HCT116 (cell line): ENCODE results near the gene F7.

ENCODE experiments used
- EGR1 ChIP-seq: IDR thresholded peaks from 2 replicates; pipeline ENCODE4 v1.6.1; 2012; ENCODE audit warnings: low read depth
- EZH2 ChIP-seq: fragments of 200-600 bp; sonication (generic); IDR thresholded peaks from 2 replicates; pipeline ENCODE4 v1.6.1; 2017; ENCODE audit warnings: antibody characterized with exemption, mixed run types
- POLR2A ChIP-seq: IDR thresholded peaks from 2 replicates; pipeline ENCODE4 v1.7.0; 2011; ENCODE audit warnings: borderline replicate concordance; ENCODE audit not compliant: insufficient read depth, insufficient read length; ENCODE audit errors: extremely low read depth
- POLR2AphosphoS5 ChIP-seq: IDR thresholded peaks from 2 replicates; pipeline ENCODE4 v1.6.1; 2011; ENCODE audit warnings: mild to moderate bottlenecking, low read depth, low read length, moderate library complexity
- SP1 ChIP-seq: IDR thresholded peaks from 2 replicates; pipeline ENCODE4 v1.6.1; 2012; ENCODE audit warnings: low read depth
- YY1 ChIP-seq: IDR thresholded peaks from 2 replicates; pipeline ENCODE4 v1.6.1; 2011; ENCODE audit warnings: low read length, low read depth, moderate library complexity, mild to moderate bottlenecking; ENCODE audit not compliant: insufficient replicate concordance; ENCODE audit errors: extremely low read depth
- ZFX ChIP-seq: fragments of 450-650 bp; IDR thresholded peaks from 2 replicates; pipeline ENCODE4 v1.6.1; 2017
- TF ChIP-seq, protein P1 (sequence below), 3 experiments: fragments of 200-600 bp in 1 of 3; sonication (generic) in 1 of 3; IDR thresholded peaks in 2 of 3; conservative IDR thresholded peaks in 1 of 3; 2 replicates each; pipeline ENCODE4 v1.5.1; 2012 to 2017; ENCODE audit warnings: low read depth in 2 of 3, low read length in 2 of 3, antibody characterized with exemption in 1 of 3, borderline replicate concordance in 1 of 3, control low read depth in 1 of 3, mild to moderate bottlenecking in 1 of 3, mixed read lengths in 1 of 3, mixed run types in 1 of 3, moderate library complexity in 1 of 3; ENCODE audit not compliant: insufficient read depth in 1 of 3
- TF ChIP-seq, protein P2 (sequence below): IDR thresholded peaks from 2 replicates; pipeline ENCODE4 v1.6.1; 2012; ENCODE audit warnings: low read depth
- TF ChIP-seq, protein P3 (sequence below): IDR thresholded peaks from 2 replicates; pipeline ENCODE4 v1.6.1; 2012

DNA sequence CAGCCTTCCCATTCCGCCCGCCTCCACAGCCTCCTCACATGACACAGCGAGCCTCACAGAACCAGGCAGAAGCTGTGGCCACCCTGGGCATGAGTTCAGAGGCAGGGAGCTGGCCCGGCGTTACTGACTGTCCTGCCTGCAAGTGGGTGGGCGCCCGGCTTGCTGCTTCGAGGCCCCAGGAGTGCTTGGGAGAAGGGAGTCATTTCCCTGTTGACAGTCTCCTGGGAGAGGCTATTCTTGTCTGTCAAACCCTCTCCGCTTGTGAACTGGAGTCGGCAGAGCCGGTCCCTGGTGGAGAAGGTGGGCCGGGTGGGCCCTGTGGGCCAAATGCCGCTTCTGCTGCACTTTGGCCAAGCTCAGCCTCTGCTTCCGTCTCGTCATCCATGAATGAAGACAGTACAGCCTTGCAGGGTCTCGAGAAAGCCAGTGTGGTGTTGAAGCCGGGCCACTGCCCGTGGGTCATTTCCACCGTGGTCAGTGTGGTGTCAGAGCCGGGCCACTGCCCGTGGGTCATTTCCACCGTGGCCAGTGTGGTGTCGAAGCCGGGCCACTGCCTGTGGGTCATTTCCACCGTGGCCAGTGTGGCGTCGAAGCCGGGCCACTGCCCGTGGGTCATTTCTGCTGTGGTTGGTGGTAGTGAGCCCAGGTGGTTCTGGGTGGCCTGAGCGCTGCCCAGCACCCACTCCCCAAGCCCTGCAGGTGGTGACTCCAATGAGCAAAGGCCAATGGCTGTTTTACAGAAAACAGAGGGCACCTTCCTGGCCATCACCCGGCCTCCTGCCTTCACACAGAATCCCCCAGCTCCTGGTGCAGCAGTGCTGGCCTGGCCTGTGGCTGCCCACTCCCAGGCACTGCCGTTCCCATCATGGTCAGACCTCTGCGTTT lies 13.5 kb upstream of the F7 start:
- TF ChIP-seq, protein P1, sequence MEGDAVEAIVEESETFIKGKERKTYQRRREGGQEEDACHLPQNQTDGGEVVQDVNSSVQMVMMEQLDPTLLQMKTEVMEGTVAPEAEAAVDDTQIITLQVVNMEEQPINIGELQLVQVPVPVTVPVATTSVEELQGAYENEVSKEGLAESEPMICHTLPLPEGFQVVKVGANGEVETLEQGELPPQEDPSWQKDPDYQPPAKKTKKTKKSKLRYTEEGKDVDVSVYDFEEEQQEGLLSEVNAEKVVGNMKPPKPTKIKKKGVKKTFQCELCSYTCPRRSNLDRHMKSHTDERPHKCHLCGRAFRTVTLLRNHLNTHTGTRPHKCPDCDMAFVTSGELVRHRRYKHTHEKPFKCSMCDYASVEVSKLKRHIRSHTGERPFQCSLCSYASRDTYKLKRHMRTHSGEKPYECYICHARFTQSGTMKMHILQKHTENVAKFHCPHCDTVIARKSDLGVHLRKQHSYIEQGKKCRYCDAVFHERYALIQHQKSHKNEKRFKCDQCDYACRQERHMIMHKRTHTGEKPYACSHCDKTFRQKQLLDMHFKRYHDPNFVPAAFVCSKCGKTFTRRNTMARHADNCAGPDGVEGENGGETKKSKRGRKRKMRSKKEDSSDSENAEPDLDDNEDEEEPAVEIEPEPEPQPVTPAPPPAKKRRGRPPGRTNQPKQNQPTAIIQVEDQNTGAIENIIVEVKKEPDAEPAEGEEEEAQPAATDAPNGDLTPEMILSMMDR (IDR thresholded peaks at IDR 0.05 in 2 of 3, conservative IDR thresholded peaks at IDR 0.05 in 1 of 3; ENCODE audit: borderline replicate concordance in 1 of 3, insufficient read depth in 1 of 3, low read depth in 2 of 3, low read length in 2 of 3), result no peak
- no peak for TF ChIP-seq ZFX
- TF ChIP-seq, protein P2, sequence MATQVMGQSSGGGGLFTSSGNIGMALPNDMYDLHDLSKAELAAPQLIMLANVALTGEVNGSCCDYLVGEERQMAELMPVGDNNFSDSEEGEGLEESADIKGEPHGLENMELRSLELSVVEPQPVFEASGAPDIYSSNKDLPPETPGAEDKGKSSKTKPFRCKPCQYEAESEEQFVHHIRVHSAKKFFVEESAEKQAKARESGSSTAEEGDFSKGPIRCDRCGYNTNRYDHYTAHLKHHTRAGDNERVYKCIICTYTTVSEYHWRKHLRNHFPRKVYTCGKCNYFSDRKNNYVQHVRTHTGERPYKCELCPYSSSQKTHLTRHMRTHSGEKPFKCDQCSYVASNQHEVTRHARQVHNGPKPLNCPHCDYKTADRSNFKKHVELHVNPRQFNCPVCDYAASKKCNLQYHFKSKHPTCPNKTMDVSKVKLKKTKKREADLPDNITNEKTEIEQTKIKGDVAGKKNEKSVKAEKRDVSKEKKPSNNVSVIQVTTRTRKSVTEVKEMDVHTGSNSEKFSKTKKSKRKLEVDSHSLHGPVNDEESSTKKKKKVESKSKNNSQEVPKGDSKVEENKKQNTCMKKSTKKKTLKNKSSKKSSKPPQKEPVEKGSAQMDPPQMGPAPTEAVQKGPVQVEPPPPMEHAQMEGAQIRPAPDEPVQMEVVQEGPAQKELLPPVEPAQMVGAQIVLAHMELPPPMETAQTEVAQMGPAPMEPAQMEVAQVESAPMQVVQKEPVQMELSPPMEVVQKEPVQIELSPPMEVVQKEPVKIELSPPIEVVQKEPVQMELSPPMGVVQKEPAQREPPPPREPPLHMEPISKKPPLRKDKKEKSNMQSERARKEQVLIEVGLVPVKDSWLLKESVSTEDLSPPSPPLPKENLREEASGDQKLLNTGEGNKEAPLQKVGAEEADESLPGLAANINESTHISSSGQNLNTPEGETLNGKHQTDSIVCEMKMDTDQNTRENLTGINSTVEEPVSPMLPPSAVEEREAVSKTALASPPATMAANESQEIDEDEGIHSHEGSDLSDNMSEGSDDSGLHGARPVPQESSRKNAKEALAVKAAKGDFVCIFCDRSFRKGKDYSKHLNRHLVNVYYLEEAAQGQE, result no peak
- no peak for TF ChIP-seq YY1
- TF ChIP-seq, protein P3, sequence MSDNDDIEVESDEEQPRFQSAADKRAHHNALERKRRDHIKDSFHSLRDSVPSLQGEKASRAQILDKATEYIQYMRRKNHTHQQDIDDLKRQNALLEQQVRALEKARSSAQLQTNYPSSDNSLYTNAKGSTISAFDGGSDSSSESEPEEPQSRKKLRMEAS, result no peak
- no peak for TF ChIP-seq EZH2
- TF ChIP-seq EGR1, result no peak
- no peak for TF ChIP-seq SP1
- TF ChIP-seq POLR2A, result no peak
- TF ChIP-seq POLR2AphosphoS5, result no peak
